Activated T-cell treated with anti-CD3 and anti-CD28 coated beads for 1 hour (primary cell): ENCODE measurements around the gene RPTOR.
"Not testable (repeated sequence)": the region's sequence is repeated elsewhere in the genome, so short reads cannot be mapped to it uniquely, and the experiment has no call there.

Source experiments
- DNase-seq: peaks from one replicate; pipeline ENCODE4 v3.0.0-alpha.2; 2020; ENCODE audit warnings: low read depth

The RPTOR gene

DNA sequence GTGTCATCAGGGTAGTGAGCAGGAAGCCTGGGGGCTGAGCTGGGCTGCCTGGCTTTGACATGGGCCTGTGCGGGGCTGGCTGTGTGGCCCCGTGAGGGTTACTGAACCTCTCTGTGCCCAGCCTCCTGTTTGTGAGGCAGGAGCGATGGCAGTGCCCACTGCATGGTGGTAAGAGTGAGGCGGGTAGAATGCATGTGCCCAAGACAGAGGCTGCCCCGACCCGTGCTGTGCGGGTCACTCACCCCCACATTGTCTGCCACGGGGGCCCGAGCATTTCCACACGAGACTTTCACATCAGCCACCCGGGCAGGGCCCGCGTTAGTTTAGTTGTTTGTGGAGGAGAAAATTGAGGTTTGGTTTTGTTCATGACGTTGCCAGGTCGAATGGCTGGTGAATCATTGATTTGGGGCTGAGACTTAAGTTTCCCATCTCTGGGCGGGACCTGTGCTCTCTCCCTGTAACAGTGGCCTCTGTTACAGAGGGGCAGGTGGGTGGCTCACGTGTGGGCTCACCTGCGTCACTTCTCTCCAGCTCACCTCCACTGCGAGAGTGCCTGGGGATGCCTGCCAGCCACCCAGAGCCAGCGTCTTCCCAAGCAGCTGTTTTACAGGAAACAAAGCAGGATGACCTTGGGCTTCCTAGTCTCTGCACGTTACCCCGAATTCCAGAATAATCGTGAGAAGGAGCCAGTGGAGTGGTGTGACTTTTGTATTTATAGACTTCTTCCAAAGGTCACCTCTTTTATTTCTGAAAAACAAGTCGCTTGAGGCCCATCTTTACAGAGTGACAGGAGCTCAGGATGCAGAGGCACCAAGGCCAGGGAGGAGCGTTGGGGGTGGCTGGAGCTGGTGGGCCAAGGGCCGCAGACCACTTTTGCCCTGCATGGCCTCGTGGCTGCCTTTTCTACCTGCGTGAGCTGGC is 150.6 kb downstream of the RPTOR start:
- DNase-seq: no peak

- DNase-seq: no peak
Observed at GRCh38 chr17:80695979-80696378, 151.3 kb downstream of the RPTOR start.

DNA sequence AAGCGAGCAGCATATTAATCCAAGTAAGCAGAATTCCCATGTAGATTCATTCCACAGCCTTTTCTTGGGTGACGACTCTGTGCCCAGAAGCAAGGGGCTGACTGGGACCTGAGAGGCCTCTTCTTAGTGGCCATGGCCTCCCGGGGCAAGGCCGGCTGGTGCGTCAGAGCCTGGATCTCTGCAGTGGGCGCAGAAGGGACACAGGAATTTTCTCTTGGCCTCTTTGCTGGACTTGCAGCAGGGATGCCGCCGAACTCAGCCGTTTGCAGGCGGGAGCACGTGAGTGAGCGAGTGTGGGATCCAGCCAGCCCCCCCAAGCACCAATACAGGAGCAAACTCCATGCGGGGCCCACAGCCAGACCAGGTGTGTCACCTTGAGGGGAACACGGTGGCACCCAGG is 151.8 kb downstream of the RPTOR start:
- DNase-seq: no peak

- DNase-seq: no peak
Observed at GRCh38 chr17:80696964-80697363, 152.3 kb downstream of the RPTOR start.

- no peak for DNase-seq
Observed at GRCh38 chr17:80698297-80698696, 153.7 kb downstream of the RPTOR start.

DNA sequence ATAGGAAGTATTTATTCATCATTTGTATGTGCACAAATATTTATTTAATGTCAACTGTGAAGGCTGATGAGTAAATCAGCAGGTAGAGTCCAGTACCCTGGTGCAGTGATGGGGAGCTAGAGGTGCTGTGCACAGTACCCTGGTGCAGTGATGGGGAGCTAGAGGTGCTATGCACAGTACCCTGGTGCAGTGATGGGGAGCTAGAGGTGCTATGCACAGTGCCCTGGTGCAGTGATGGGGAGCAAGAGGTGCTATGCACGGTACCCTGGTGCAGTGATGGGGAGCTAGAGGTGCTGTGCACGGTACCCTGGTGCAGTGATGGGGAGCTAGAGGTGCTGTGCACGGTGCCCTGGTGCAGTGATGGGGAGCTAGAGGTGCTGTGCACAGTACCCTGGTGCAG is 154.6 kb downstream of the RPTOR start:
- DNase-seq: not testable (repeated sequence)

DNA sequence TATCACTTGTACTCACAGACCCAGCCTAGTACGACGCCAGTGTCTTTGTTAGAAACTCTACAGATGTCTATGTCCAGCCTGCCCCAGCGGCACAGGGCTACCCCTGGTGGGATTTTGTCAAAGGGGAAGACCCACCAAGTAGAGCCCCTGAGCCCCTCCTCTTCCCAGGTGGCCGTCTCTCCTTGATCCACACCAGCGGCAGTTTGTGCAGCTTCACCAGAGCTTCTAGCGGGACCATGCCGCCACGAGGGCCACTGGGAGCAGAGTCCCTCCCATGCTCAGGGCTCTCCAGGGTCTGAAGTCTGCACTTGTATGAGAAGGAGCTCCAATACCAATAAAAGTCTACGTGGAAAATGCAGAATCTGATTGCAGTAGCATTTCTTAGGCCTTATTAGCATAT is 157.1 kb downstream of the RPTOR start:
- DNase-seq: no peak

DNA sequence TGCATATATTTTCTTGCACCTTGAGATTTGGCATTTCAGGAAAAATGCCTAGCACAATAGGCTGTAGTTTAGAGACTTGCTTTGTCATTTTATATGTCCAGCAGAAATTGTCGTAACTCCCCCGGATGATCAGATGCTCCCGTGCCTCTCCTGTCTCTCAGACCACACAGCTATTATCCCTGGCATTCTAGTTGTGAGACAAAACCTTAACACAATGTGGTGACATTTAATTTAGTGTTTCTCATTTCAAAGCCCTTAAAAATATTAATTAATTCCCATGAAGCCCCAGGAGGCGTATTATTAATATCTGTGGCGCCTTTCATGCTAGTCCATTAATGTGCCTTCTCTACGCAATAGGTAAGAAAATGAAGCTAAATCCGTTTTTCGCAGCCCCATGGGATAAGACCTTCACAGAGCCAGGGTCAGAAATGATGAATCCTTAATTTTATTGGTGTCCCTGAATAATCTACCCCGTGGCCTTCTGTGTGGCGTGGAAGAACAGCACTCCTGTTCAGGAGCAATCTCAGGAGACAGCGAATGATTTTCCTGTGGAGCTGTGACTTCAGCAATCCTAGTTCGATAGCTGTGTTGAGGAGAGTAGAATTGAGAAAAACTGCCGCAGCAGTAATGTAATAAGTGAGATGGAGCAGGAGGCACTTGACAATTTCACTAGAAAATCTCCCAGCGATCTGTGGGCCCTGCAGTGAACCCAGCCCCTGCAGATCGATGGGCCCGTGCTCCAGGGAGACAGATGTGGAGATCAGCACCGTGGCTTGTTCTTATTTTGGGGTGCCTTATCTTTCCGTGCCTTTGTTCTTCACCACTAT is 157.9 kb downstream of the RPTOR start:
- no peak for DNase-seq

DNA sequence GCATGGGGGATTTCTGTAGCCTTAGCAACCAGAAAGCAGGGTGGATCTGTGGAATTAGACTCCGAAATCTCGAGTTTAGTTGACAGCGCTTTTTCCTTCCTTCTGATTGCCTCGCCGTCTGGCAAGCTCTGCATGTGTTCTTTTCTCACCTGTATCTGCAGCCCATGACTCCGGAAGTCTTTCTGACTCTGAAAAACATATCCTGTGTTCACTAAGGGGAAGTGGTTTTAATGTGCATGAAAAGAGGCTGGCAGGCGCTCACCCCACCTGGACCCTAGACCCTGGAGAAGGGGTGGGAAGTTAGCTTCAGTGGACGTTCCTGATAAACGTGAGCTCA is 158.5 kb downstream of the RPTOR start:
- DNase-seq: no peak

DNA sequence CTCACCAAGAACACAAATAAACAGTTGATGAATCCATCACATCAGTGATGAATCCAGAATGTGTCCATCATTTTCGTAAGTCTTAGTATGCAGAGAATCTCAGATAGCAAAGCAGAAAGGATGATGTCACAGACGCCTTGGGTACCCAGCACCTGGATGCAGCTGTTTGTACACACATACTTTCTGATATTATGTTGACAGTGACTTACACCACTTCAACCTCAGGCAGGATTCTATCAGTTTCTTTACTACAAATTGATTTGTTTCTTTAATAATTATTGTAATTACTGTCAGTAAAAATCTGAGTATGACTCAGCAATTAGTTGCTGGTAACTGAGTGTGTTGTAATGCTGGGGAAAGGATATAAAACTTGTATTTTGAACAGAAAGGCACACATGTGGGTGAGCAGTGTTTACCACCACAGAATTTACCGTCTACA is 159.8 kb downstream of the RPTOR start:
- no peak for DNase-seq

DNA sequence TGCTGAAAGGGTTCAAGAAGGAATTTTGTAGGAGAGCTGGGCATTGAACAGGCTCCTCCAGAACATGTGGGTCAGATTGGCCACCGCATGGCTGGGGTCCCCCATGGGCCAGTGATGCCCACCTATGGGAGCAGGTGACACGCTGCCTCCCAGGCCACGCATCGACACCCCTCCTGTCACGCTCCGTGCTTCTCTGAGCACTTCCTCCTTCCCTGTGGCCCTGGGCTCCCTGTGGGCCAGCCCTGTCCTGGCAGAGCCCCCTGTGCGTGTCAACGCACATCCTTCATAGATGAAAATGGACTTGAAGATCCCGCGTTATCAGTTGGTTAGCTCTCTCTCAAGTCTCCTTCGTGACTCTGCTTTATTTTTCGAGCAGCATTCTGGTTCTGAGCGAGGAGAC is 160.3 kb downstream of the RPTOR start:
- no peak for DNase-seq

DNA sequence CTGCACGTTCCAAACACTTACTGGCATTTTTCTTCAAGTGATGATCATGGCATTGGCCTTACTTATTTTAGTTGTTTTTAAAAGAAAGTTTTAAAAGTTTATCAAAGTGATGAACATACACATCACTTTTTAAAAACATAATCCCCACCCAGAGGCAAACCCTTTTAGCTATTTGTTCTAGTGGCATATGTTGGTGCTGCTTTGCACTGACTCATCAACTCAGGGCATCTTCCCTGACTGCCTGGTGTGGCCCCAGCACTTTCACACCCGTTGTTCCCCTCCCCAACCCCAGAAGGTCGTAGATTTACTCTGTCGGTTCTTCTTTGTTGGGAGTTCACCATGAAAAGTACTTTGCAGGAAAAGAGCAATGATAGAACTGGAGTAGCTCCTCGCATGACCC is 161.3 kb downstream of the RPTOR start:
- DNase-seq: no peak

- no peak for DNase-seq
Observed at GRCh38 chr17:80706463-80706867, 161.8 kb downstream of the RPTOR start.

- DNase-seq: no peak
Observed at GRCh38 chr17:80708480-80708879, 163.8 kb downstream of the RPTOR start.

- no peak for DNase-seq
Observed at GRCh38 chr17:80709090-80709695, 164.6 kb downstream of the RPTOR start.

DNA sequence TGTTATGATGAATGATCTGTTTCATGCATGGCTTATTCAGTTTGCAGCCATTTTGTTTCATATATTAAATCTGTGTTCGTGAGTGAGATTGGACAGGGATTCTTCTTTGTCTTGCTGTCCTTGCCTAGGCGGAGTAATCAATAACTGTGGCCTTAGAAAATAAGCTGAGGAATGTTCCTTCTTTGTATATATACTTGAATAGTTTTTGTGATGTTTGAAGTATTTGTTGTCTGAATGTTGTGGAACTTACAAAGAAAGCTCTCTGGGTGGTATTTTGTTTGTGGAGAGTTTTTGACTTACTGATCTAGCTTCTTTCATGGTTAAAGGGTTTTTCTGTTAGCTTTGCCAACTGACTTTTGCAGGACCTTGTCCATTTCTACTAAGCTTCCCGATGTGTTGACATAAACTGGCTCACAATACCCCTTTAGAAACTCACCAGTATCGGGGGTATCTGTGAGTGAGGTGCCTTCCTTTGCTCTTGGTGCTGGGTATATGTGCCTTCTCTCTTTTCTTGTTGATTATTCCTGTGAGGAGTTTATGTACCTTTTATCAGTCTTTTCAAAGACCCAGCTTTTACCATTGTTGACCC is 166.2 kb downstream of the RPTOR start:
- no peak for DNase-seq

DNA sequence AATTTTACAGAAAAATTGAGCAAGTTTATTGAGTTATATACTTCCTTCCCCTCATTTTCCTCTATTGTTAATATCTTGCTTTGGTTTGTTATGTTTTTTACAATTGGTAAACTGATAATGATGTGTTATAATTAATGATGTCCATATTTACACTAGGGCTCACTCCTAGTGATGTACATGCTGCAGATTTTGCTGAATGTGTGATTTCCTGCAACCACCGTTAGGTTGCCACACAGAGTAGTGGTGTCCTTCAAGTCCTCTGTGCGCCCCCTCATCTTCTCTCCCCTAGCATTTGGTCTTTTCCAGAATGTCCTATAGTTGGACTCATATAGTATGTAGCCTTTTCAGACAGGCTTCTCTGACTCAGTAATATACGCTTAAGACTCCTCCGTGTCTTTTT is 167.5 kb downstream of the RPTOR start:
- DNase-seq: no peak

DNA sequence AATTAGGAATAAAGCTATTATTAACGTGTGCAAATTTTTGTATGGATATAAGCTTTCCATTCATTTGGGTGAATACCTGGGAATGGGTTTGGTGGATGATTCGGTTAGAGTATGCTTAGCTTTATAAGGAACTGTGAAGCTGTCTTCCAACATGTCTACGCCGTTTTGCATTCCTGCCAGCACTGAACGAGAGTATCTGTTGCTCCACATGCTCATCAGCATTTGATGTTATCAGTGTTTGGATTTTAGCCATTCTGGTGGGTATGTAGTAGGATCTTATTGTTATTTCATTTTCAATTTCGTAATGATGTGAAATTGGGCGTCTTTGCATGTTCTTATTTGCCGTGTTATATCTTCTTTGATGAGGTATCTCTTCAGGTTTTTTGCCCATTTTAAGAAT is 168.0 kb downstream of the RPTOR start:
- no peak for DNase-seq

DNA sequence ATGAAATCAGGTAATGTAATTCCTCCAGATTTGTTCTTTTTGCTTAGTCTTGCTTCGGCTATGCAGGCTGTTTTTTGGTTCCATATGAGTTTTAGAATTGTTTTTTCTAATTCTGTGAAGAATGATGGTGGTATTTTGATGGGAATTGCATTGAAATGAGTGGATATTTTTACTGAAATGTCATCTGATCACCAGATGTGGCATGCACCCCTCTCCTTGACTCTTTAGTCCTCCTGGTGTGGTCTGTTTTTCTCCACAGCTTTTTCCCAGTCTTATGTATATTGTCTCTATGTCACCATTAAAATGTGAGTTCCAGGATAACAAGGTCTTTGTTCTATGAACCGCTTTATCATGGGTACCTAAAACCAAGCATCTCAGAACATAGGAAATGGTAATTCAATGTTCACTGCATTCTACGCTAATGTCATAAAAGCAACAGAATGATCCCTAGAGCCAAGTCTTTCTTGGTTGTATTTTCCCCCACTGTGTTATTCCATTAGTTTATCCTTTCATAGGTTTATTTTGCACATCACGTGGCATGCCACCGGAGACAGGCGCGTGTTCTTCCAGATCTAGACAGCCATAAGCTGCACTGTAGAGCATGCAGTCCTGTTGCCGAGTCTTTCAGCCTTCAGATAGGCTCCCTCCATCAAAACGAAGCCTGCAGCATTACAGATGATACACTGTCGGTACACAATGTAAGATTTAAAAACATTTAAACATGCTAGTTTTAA is 172.5 kb downstream of the RPTOR start:
- no peak for DNase-seq

- DNase-seq: no peak
Observed at GRCh38 chr17:80717720-80718083, 173.1 kb downstream of the RPTOR start.

DNA sequence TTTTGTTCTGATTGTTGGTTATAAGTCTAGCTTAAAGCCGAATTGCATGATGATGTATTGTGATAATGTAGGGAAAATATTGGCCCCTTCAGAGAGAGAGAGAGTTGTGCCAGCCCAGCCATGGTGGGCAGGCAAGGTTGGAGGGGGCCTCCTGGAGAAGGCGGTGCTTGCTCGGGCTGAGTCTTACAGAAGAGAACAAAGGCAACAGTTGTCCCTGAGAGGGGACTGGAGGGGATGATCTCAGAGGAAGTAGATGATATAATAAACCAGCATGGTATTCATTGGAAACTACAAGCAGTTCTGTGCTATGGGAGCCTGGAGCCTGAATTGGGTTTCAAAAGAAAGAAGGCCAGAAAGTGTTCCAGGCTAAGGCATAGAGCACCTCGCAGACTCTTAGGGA is 173.8 kb downstream of the RPTOR start:
- DNase-seq: no peak

DNA sequence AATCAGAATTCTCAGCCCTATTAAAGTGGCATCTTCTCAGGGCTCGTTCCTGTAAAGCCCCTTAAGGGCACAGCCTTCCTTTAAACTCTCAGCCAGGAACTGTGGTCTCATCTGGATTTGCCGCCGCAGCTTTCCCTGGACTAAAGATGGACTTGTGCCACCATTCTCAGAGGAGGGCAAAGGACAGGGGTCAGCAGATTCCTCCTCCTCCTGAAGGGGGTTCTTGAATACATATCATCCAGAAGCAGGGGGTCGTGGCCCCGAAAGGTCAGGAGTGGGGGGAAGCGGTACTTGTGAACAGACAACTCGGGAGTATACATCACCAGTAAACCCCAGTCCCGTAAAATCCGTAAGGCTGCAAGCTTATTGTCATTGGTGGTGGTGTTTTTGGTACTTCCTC is 174.8 kb downstream of the RPTOR start:
- no peak for DNase-seq
